IPS DF 4.7 (cell line): Measurements from ENCODE around the gene MYBPC2.
"Not testable (repeated sequence)": the region's sequence is repeated elsewhere in the genome, so short reads cannot be mapped to it uniquely, and the experiment has no call there.

Source experiments
- DNase-seq: peaks from one replicate; pipeline ENCODE4 v3.0.0-alpha.2; 2013; ENCODE audit warnings: low spot score; ENCODE audit errors: extremely low read depth

The MYBPC2 gene

GRCh38 chr19:50458396-50459066 is 25.8 kb downstream of the MYBPC2 start:
- no peak for DNase-seq

GRCh38 chr19:50459067-50459456 is 26.4 kb downstream of the MYBPC2 start:
- DNase-seq = no peak

- DNase-seq = no peak
Measured at GRCh38 chr19:50459638-50460037, 26.9 kb downstream of the MYBPC2 start.

- DNase-seq = no peak
Measured at GRCh38 chr19:50460161-50460765, 27.6 kb downstream of the MYBPC2 start.

- no peak for DNase-seq
Measured at GRCh38 chr19:50461066-50461875, 28.6 kb downstream of the MYBPC2 start.

GRCh38 chr19:50462970-50463369 is 30.3 kb downstream of the MYBPC2 start:
- no peak for DNase-seq

GRCh38 chr19:50464348-50464747 is 31.7 kb downstream of the MYBPC2 start:
- DNase-seq = no peak

- no peak for DNase-seq
Measured at GRCh38 chr19:50465000-50465399, 32.3 kb downstream of the MYBPC2 start.

- no peak for DNase-seq
Measured at GRCh38 chr19:50465986-50466705, 33.5 kb downstream of the MYBPC2 start.

- DNase-seq = no peak
Measured at GRCh38 chr19:50466706-50467039, 34.0 kb downstream of the MYBPC2 start.

GRCh38 chr19:50467566-50467965 is 34.9 kb downstream of the MYBPC2 start:
- no peak for DNase-seq

- no peak for DNase-seq
Measured at GRCh38 chr19:50468818-50469217, 36.1 kb downstream of the MYBPC2 start.

- not testable (repeated sequence) for DNase-seq
Measured at GRCh38 chr19:50473336-50473735, 40.6 kb downstream of the MYBPC2 start.

- no peak for DNase-seq
Measured at GRCh38 chr19:50475101-50475568, 42.4 kb downstream of the MYBPC2 start.

- DNase-seq = no peak
Measured at GRCh38 chr19:50475736-50476223, 43.1 kb downstream of the MYBPC2 start.

- no peak for DNase-seq
Measured at GRCh38 chr19:50476224-50476906, 43.7 kb downstream of the MYBPC2 start, which contains the start of the genes EMC10 and GARIN5A. Gene EMC10 (plus strand): TSS chr19:50476507. CDS start chr19:50476545, 38 bp downstream. Gene GARIN5A (minus strand): TSS chr19:50476848. CDS start chr19:50476388, 460 bp downstream.

GRCh38 chr19:50476907-50477238 is 44.2 kb downstream of the MYBPC2 start:
- DNase-seq = no peak

- DNase-seq = no peak
Measured at GRCh38 chr19:50477751-50478515, 45.2 kb downstream of the MYBPC2 start.

GRCh38 chr19:50478901-50479715 is 46.4 kb downstream of the MYBPC2 start:
- DNase-seq = no peak
